Neuronal stem cell (in vitro differentiated cells): ENCODE data around the gene KRTAP3-3.

Experiments
- DNase-seq: peaks from one replicate; pipeline ENCODE4 v3.0.0-alpha.2; 2013; ENCODE audit warnings: low spot score
- H2AFZ ChIP-seq: one replicate; pipeline ENCODE4 v1.6.1; 2013; ENCODE audit warnings: mild to moderate bottlenecking, low read length, inconsistent platforms
- H2AK5ac ChIP-seq: 2 replicates; pipeline ENCODE4 v1.6.1; 2013; ENCODE audit warnings: low read depth, mild to moderate bottlenecking, inconsistent platforms, low read length, moderate library complexity, mixed read lengths
- H2BK120ac ChIP-seq: 2 replicates; pipeline ENCODE4 v1.6.1; 2013; ENCODE audit warnings: low read depth, mild to moderate bottlenecking, inconsistent platforms, low read length, moderate library complexity, mixed read lengths
- H2BK12ac ChIP-seq: one replicate; pipeline ENCODE4 v1.6.1; 2013; ENCODE audit warnings: low read length, inconsistent platforms
- H2BK15ac ChIP-seq: 2 replicates; pipeline ENCODE4 v1.6.1; 2013; ENCODE audit warnings: mild to moderate bottlenecking, low read length, inconsistent platforms, mixed read lengths
- H2BK5ac ChIP-seq: one replicate; pipeline ENCODE4 v1.6.1; 2013; ENCODE audit warnings: inconsistent platforms, mild to moderate bottlenecking, low read length, moderate library complexity
- H3K14ac ChIP-seq: one replicate; pipeline ENCODE4 v1.6.1; 2013; ENCODE audit warnings: low read length, inconsistent platforms
- H3K18ac ChIP-seq: 2 replicates; pipeline ENCODE4 v1.6.1; 2013; ENCODE audit warnings: low read length, inconsistent platforms
- H3K23ac ChIP-seq: 2 replicates; pipeline ENCODE4 v1.6.1; 2013; ENCODE audit warnings: low read depth, mild to moderate bottlenecking, mixed read lengths, low read length, inconsistent platforms; ENCODE audit not compliant: poor library complexity
- H3K27ac ChIP-seq: replicated peaks from 3 replicates; pipeline ENCODE4 v1.5.1; 2013; ENCODE audit warnings: low read length, inconsistent platforms
- H3K27me3 ChIP-seq, 3 experiments: 2 replicates each; pipeline ENCODE4 v1.6.1; 2013; ENCODE audit warnings: low read length in 3 of 3, mild to moderate bottlenecking in 2 of 3, inconsistent platforms in 1 of 3, low read depth in 1 of 3, mixed read lengths in 1 of 3, moderate library complexity in 1 of 3; ENCODE audit not compliant: control insufficient read depth in 3 of 3, insufficient read depth in 3 of 3
- H3K36me3 ChIP-seq, 2 donors: replicated peaks in 1 of 2; 2 replicates each; pipeline ENCODE4 v1.6.1; 2013; ENCODE audit warnings: low read length in 2 of 2; ENCODE audit not compliant: control insufficient read depth in 2 of 2, insufficient read depth in 2 of 2
- H3K4ac ChIP-seq: 2 replicates; pipeline ENCODE4 v1.6.1; 2013; ENCODE audit warnings: inconsistent platforms, mild to moderate bottlenecking, low read length, moderate library complexity
- H3K4me1 ChIP-seq, 2 donors: 1 replicate in 1 of 2; 2 replicates in 1 of 2; pipeline ENCODE4 v1.6.1; 2013; ENCODE audit warnings: low read length in 2 of 2, low read depth in 1 of 2; ENCODE audit not compliant: control insufficient read depth in 2 of 2, insufficient read depth in 1 of 2
- H3K4me2 ChIP-seq: one replicate; pipeline ENCODE4 v1.6.1; 2013; ENCODE audit warnings: mild to moderate bottlenecking, low read length, inconsistent platforms; ENCODE audit not compliant: insufficient read depth, poor library complexity, severe bottlenecking
- H3K4me3 ChIP-seq, 2 donors: 2 replicates each; pipeline ENCODE4 v1.5.1; 2013; ENCODE audit warnings: low read length in 2 of 2, mild to moderate bottlenecking in 2 of 2, inconsistent platforms in 1 of 2, moderate library complexity in 1 of 2
- H3K79me1 ChIP-seq: one replicate; pipeline ENCODE4 v1.6.1; 2013; ENCODE audit warnings: low read depth, mild to moderate bottlenecking, inconsistent platforms, low read length, moderate library complexity
- H3K9ac ChIP-seq: one replicate; pipeline ENCODE4 v1.6.1; 2013; ENCODE audit warnings: mild to moderate bottlenecking, low read depth, low read length, inconsistent platforms; ENCODE audit not compliant: poor library complexity
- H3K9me3 ChIP-seq, 2 donors: replicated peaks in 1 of 2; 2 replicates each; pipeline versions ENCODE3 to v1.6.1; 2013; ENCODE audit warnings: low read length in 2 of 2, mild to moderate bottlenecking in 2 of 2, inconsistent platforms in 1 of 2, low read depth in 1 of 2, mixed read lengths in 1 of 2, moderate library complexity in 1 of 2; ENCODE audit not compliant: control insufficient read depth in 2 of 2, insufficient read depth in 1 of 2
- H4K8ac ChIP-seq: one replicate; pipeline ENCODE4 v1.6.1; 2013; ENCODE audit warnings: low read depth, mild to moderate bottlenecking, inconsistent platforms, low read length, moderate library complexity
- H4K91ac ChIP-seq: one replicate; pipeline ENCODE4 v1.6.1; 2013; ENCODE audit warnings: low read length, low read depth, mild to moderate bottlenecking, inconsistent platforms; ENCODE audit not compliant: poor library complexity
- WGBS, 2 donors: extraction: QIAGEN DNeasy Blood & Tissue Kit; methylation state at CpG; one replicate each; pipeline ENCODE4 v1.1.7; 2013; ENCODE audit warnings: missing lambda C conversion rate in 2 of 2, mixed read lengths in 1 of 2; ENCODE audit not compliant: insufficient read length in 2 of 2, insufficient replicate concordance in 1 of 2; ENCODE audit errors: extremely low coverage in 2 of 2; 5-methylcytosine and 5-hydroxymethylcytosine counted together

Gene KRTAP3-3

GRCh38 chr17:41015454-41015853 lies 21.5 kb upstream of the KRTAP3-3 start:
- Histone ChIP-seq H4K91ac (no peak overlapping the region), H3K23ac (no peak overlapping the region), H3K9me3 (no peaks in the 10 kb centered on the region), H3K4me3 (no peak overlapping the region), H2AK5ac (no peak overlapping the region), H2BK12ac (no peak overlapping the region), H3K27ac (no peak overlapping the region), H3K18ac (no peak overlapping the region), H2BK15ac (no peak overlapping the region), H3K79me1 (no peaks in the 10 kb centered on the region), H3K14ac (no peak overlapping the region), H4K8ac (no peak overlapping the region), H3K4ac (no peak overlapping the region), H3K27me3 (no peaks in the 10 kb centered on the region), H3K4me2 (no peak overlapping the region), H2BK120ac (no peak overlapping the region), H3K4me1 (no peaks in the 10 kb centered on the region), H3K9ac (no peak overlapping the region), H2AFZ (no peak overlapping the region), H2BK5ac (no peak overlapping the region), H3K36me3 (no peaks in the 10 kb centered on the region)
- no peak for DNase-seq
- no CpG with 5 or more reads among the region's 7 CpGs for WGBS, 2 donors

DNA sequence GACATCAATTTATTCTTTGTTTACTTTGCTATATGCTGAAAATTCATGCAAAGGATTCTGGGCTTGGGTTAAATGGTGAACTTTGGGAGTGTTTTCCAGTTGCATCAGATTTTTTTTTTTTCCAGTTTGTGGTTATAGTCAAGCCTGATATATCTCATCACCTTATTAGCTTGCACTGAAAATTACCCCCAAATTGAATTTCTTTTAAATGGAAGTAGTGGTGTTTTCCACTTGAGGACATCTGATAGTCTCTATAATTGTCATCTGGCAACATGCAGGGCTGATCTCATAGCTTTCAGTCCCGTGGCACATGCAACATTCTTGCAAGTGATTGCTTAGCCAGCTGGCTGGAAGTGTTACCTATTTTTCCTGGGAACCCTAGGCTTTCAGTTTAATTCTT lies 19.6 kb upstream of the KRTAP3-3 start:
- Histone ChIP-seq H3K4ac (no peak overlapping the region), H3K4me3 (no peak overlapping the region), H3K9ac (no peak overlapping the region), H2BK15ac (no peak overlapping the region), H2BK5ac (no peak overlapping the region), H3K9me3 (no peaks in the 10 kb centered on the region), H3K23ac (no peak overlapping the region), H3K14ac (no peak overlapping the region), H3K27me3 (no peaks in the 10 kb centered on the region), H4K8ac (no peak overlapping the region), H3K27ac (no peak overlapping the region), H3K79me1 (no peaks in the 10 kb centered on the region), H2BK120ac (no peak overlapping the region), H3K4me2 (no peak overlapping the region), H3K4me1 (peaks cover 0 to 4% of the 10 kb centered on the region in 2 donors), H3K18ac (no peak overlapping the region), H2AFZ (no peak overlapping the region), H3K36me3 (no peaks in the 10 kb centered on the region), H2BK12ac (no peak overlapping the region), H4K91ac (no peak overlapping the region), H2AK5ac (no peak overlapping the region)
- DNase-seq = no peak
- WGBS, 2 donors = no CpG with 5 or more reads among the region's 1 CpG

DNA sequence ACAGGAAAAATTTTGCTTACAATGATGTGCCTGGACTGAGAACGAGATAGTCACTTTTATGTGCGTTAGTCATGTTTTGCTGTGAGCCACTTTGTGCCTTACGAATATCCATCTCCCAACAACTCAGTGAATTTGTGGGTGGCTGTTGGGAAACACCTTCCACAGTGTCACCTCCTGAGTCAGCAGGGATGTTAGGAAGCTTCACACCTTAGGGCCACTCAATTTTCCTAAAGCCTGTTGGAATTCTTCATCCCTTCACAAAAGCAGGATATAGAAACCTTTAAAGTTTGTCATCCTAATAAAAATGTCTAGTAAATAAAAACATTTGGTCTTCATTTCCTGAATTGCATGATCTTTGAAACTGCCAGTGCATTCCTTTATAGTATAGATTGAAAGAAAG lies 19.2 kb upstream of the KRTAP3-3 start:
- Histone ChIP-seq H2AFZ (no peak overlapping the region), H3K4me1 (peaks cover 0 to 5% of the 10 kb centered on the region in 2 donors), H2BK120ac (no peak overlapping the region), H3K18ac (no peak overlapping the region), H3K27ac (no peak overlapping the region), H4K8ac (no peak overlapping the region), H3K9me3 (no peaks in the 10 kb centered on the region), H2AK5ac (no peak overlapping the region), H2BK15ac (no peak overlapping the region), H3K4me2 (no peak overlapping the region), H3K27me3 (no peaks in the 10 kb centered on the region), H3K79me1 (no peaks in the 10 kb centered on the region), H3K14ac (no peak overlapping the region), H3K36me3 (no peaks in the 10 kb centered on the region), H4K91ac (no peak overlapping the region), H2BK5ac (no peak overlapping the region), H2BK12ac (no peak overlapping the region), H3K4ac (no peak overlapping the region), H3K4me3 (peak overlapping the region in 1 of 2 donors; percentile 25), H3K9ac (no peak overlapping the region), H3K23ac (no peak overlapping the region)
- DNase-seq = no peak
- WGBS, 2 donors = no CpG with 5 or more reads among the region's 3 CpGs

- H3K14ac ChIP-seq = no peak overlapping the region
- H2BK12ac ChIP-seq = no peak overlapping the region
- H2BK120ac ChIP-seq = no peak overlapping the region
- peak overlapping the region in 1 of 2 donors; percentile 25 for H3K4me3 ChIP-seq
- no peaks in the 10 kb centered on the region for H3K36me3 ChIP-seq
- H3K9ac ChIP-seq = no peak overlapping the region
- 100% methylated on average over 1 of the region's 6 CpGs; no CpG with 5 or more reads in 1 of the 2 donors for WGBS, 2 donors
- no peak for DNase-seq
- H3K18ac ChIP-seq = no peak overlapping the region
- no peak overlapping the region for H2BK15ac ChIP-seq
- no peak overlapping the region for H3K4me2 ChIP-seq
- H3K4me1 ChIP-seq = peaks cover 0 to 5% of the 10 kb centered on the region in 2 donors
- H3K79me1 ChIP-seq = no peaks in the 10 kb centered on the region
- no peak overlapping the region for H4K8ac ChIP-seq
- H2AK5ac ChIP-seq = no peak overlapping the region
- H3K27ac ChIP-seq = no peak overlapping the region
- H3K27me3 ChIP-seq = no peaks in the 10 kb centered on the region
- no peak overlapping the region for H2AFZ ChIP-seq
- no peaks in the 10 kb centered on the region for H3K9me3 ChIP-seq
- no peak overlapping the region for H3K23ac ChIP-seq
- H3K4ac ChIP-seq = no peak overlapping the region
- H2BK5ac ChIP-seq = no peak overlapping the region
- H4K91ac ChIP-seq = no peak overlapping the region
Observed at GRCh38 chr17:41012326-41013120, 18.6 kb upstream of the KRTAP3-3 start.
